Thyroid gland (tissue), 4 donors: ENCODE data around the gene SMIM30. TPM values are rescaled to one million over a fixed set of nuclear protein-coding genes. Genes with fewer than 3 reads are reported as not detected.
"Not testable (repeated sequence)": the region's sequence is repeated elsewhere in the genome, so short reads cannot be mapped to it uniquely, and the experiment has no call there.

ENCODE experiments used
- DNase-seq, 2 donors: peaks; one replicate each; pipeline ENCODE4 v3.0.0-alpha.2; 2019
- H3K27ac ChIP-seq, 3 donors: fragments of 200-600 bp; sonication (generic); 1 replicate in 2 of 3; 2 replicates in 1 of 3; pipeline ENCODE4 v1.5.1; 2016 to 2019; ENCODE audit warnings: mild to moderate bottlenecking in 1 of 3, moderate library complexity in 1 of 3
- H3K27me3 ChIP-seq: fragments of 200-600 bp; sonication (generic); one replicate; pipeline ENCODE4 v1.5.1; 2019
- H3K36me3 ChIP-seq, 2 donors: fragments of 200-600 bp; sonication (generic); one replicate each; pipeline ENCODE4 v1.5.1; 2016 to 2019
- H3K4me1 ChIP-seq, 2 donors: fragments of 200-600 bp; sonication (generic); one replicate each; pipeline ENCODE4 v1.5.1; 2017 to 2019
- H3K4me3 ChIP-seq, 3 donors: fragments of 200-600 bp; sonication (generic); replicated peaks in 1 of 3; 1 replicate in 2 of 3; 2 replicates in 1 of 3; pipeline ENCODE4 v1.5.1; 2016; ENCODE audit warnings: mild to moderate bottlenecking in 1 of 3
- H3K9me3 ChIP-seq: fragments of 200-600 bp; sonication (generic); one replicate; pipeline ENCODE4 v1.5.1; 2017
- CTCF ChIP-seq, 6 experiments: fragments of 200-600 bp in 3 of 6; fragments of 450-650 bp in 3 of 6; sonication (generic) in 3 of 6; IDR thresholded peaks; one replicate each; pipeline ENCODE4 v1.5.1; 2016 to 2019; ENCODE audit warnings: antibody characterized with exemption in 6 of 6, mild to moderate bottlenecking in 2 of 6, inconsistent platforms in 1 of 6, moderate library complexity in 1 of 6
- POLR2A ChIP-seq, 2 donors: fragments of 450-650 bp; IDR thresholded peaks; one replicate each; pipeline ENCODE4 v1.6.1; 2017; ENCODE audit warnings: antibody characterized with exemption in 2 of 2, mild to moderate bottlenecking in 2 of 2, moderate library complexity in 1 of 2
- WGBS, 2 donors: methylation state at CpG; one replicate each; pipeline ENCODE4 v1.1.5; 2017; 5-methylcytosine and 5-hydroxymethylcytosine counted together
- intact Hi-C: fragments of 100-400 bp; cut with DNase I; formaldehyde crosslinking; loops from one replicate; pipeline ENCODE4 v1.15.1; 2023
- total RNA-seq, 4 donors: library from RNA; depleted of rRNA; stranded (reverse); fragments of >200 nt; gene quantifications; one replicate each; pipeline ENCODE4 v1.2.3, GENCODE V29; 2016

SMIM30 gene
- total RNA-seq, 4 donors from 2014 or later = 56.3 to 80.9 (median 70.5) TPM

DNA sequence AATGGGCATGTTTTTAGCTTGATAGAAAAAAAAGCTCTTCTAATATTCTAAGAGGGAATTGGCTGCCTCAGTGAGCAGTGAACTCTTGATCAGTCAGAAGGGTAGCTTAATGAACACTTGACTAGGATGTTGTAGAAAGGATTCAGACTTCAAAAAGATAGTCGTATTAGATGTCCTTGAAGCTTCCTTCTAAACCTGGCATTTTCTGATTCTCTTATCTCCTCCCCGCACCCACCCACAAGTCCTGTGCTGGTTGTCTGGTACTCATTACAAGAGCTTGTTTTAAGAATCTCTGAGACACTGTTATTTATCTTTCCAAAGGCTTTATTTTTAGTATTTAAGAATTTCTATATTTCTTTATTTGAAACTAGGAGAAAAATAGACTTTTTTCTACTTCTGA is 7.4 kb upstream of the SMIM30 start:
- TF ChIP-seq POLR2A (IDR thresholded peaks at IDR 0.05) (no peak), CTCF (IDR thresholded peaks at IDR 0.05) (no peak)

GRCh38 chr7:113122744-113123143 is 4.4 kb upstream of the SMIM30 start:
- H3K27ac ChIP-seq = no peak overlapping the region
- no peaks in the 10 kb centered on the region for H3K36me3 ChIP-seq
- DNase-seq = no peak
- intact Hi-C loops = no loop called here
- H3K9me3 ChIP-seq = no peaks in the 10 kb centered on the region
- TF ChIP-seq POLR2A (IDR thresholded peaks at IDR 0.05) = no peak
- no peak for TF ChIP-seq CTCF (IDR thresholded peaks at IDR 0.05)
- peaks cover 0 to under 1% of the 10 kb centered on the region in 2 donors for H3K4me1 ChIP-seq
- no peaks in the 10 kb centered on the region for H3K27me3 ChIP-seq
- no peak overlapping the region for H3K4me3 ChIP-seq

More for the DNA sequence above, 7.4 kb upstream of the SMIM30 start:
- no peak overlapping the region for H3K27ac ChIP-seq
- H3K4me3 ChIP-seq = no peak overlapping the region
- no peaks in the 10 kb centered on the region for H3K36me3 ChIP-seq
- no peaks in the 10 kb centered on the region for H3K27me3 ChIP-seq
- no peak for DNase-seq
- intact Hi-C loops = no loop called here
- no peaks in the 10 kb centered on the region for H3K4me1 ChIP-seq
- H3K9me3 ChIP-seq = no peaks in the 10 kb centered on the region
- 49 to 55% methylated on average over 2 of the region's 2 CpGs for WGBS, 2 donors

DNA sequence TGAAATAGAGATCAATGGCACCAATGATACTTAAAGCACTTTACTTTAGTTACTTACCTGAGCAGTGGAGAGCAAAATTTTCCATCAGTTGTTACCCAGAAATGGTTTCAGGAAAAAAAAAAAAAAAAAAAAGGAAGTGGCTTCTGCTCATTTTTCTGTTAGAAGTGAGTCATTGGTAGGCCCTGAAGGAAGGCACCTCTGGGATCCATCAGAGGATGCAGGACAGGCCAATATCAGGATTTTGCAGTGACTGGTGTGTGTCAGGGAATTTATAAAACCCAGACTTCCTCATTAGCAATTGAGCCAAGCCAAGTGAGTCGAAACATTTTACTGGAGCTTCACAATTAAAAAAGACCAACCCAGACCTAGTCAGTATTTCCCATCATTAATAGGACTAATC is 2.3 kb upstream of the SMIM30 start:
- TF ChIP-seq CTCF (IDR thresholded peaks at IDR 0.05) (no peak), POLR2A (IDR thresholded peaks at IDR 0.05) (no peak)
- no peak overlapping the region for H3K27ac ChIP-seq
- intact Hi-C loops = no loop called here
- WGBS, 2 donors = 88 to 91% methylated on average over 1 of the region's 1 CpG
- H3K27me3 ChIP-seq = no peaks in the 10 kb centered on the region
- DNase-seq = no peak
- H3K4me1 ChIP-seq = peaks cover 0 to 5% of the 10 kb centered on the region in 2 donors
- H3K36me3 ChIP-seq = no peaks in the 10 kb centered on the region
- no peaks in the 10 kb centered on the region for H3K9me3 ChIP-seq
- H3K4me3 ChIP-seq = no peak overlapping the region

- peaks cover 0 to 5% of the 10 kb centered on the region in 2 donors for H3K4me1 ChIP-seq
- H3K27ac ChIP-seq = no peak overlapping the region
- WGBS, 2 donors = 93 to 94% methylated on average over 6 of the region's 6 CpGs
- TF ChIP-seq POLR2A (IDR thresholded peaks at IDR 0.05) (no peak), CTCF (IDR thresholded peaks at IDR 0.05) (no peak)
- no peaks in the 10 kb centered on the region for H3K27me3 ChIP-seq
- no peaks in the 10 kb centered on the region for H3K36me3 ChIP-seq
- no peak overlapping the region for H3K4me3 ChIP-seq
- DNase-seq = no peak
- H3K9me3 ChIP-seq = no peaks in the 10 kb centered on the region
- intact Hi-C loops = no loop called here
Observed at GRCh38 chr7:113119429-113119828, 1.1 kb upstream of the SMIM30 start.

DNA sequence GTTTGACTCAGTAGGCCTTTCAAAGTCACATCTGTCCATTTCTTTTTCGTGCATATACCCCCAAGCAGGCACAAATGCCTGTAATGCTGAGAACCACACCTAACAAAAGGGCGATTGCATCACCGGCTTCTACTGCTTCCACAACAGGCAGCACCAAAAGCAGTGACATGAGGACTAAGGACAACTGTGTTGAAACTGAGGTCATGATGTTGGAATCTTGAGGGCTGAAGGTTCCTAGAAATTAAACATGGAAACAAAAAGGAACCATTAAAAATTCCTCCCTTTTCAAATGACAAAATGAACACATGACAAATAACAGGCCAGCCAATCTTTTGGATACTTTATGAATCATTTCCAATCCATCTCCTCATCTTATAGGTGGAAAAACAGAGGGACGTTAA is 980 bp downstream of the SMIM30 start:
- H3K4me1 ChIP-seq, H3K4me3 ChIP-seq, H3K9me3 ChIP-seq, H3K27ac ChIP-seq, H3K27me3 ChIP-seq, intact Hi-C loops, H3K36me3 ChIP-seq: not testable (repeated sequence)
- 84 to 85% methylated on average over 4 of the region's 4 CpGs for WGBS, 2 donors
- DNase-seq = peak in 1 of 2 donors; percentile 8

GRCh38 chr7:113113912-113114311 is 4.4 kb downstream of the SMIM30 start:
- no peak overlapping the region for H3K27ac ChIP-seq
- H3K9me3 ChIP-seq = no peaks in the 10 kb centered on the region
- TF ChIP-seq CTCF (IDR thresholded peaks at IDR 0.05) = no peak
- TF ChIP-seq POLR2A (IDR thresholded peaks at IDR 0.05) = no peak
- no peaks in the 10 kb centered on the region for H3K27me3 ChIP-seq
- no peak overlapping the region for H3K4me3 ChIP-seq
- H3K36me3 ChIP-seq = no peaks in the 10 kb centered on the region
- intact Hi-C loops = no loop called here
- 83 to 91% methylated on average over 2 of the region's 2 CpGs for WGBS, 2 donors
- DNase-seq = no peak
- peaks cover 0 to 5% of the 10 kb centered on the region in 2 donors for H3K4me1 ChIP-seq
